Suprapubic skin (tissue), 4 donors: ENCODE data around the gene AIG1. TPM values are rescaled to one million over a fixed set of nuclear protein-coding genes. Genes with fewer than 3 reads are reported as not detected.
"Not testable (repeated sequence)": the region's sequence is repeated elsewhere in the genome, so short reads cannot be mapped to it uniquely, and the experiment has no call there.

Experiments used
- DNase-seq, 2 donors: peaks; one replicate each; pipeline ENCODE4 v3.0.0-alpha.2; 2019; ENCODE audit warnings: low spot score in 2 of 2
- H3K27ac ChIP-seq: fragments of 200-600 bp; sonication (generic); one replicate; pipeline ENCODE4 v1.5.1; 2019
- H3K27me3 ChIP-seq: fragments of 200-600 bp; sonication (generic); one replicate; pipeline ENCODE4 v1.5.1; 2019
- H3K36me3 ChIP-seq: fragments of 200-600 bp; sonication (generic); one replicate; pipeline ENCODE4 v1.5.1; 2019
- H3K4me1 ChIP-seq: fragments of 200-600 bp; sonication (generic); one replicate; pipeline ENCODE4 v1.5.1; 2019
- H3K4me3 ChIP-seq: fragments of 200-600 bp; sonication (generic); one replicate; pipeline ENCODE4 v1.5.1; 2019; ENCODE audit warnings: mild to moderate bottlenecking
- H3K9me3 ChIP-seq: fragments of 200-600 bp; sonication (generic); one replicate; pipeline ENCODE4 v1.5.1; 2019
- CTCF ChIP-seq, 2 donors: fragments of 200-600 bp in 1 of 2; fragments of 450-650 bp in 1 of 2; sonication (generic) in 1 of 2; IDR thresholded peaks; one replicate each; pipeline ENCODE4 v1.5.1; 2016 to 2019; ENCODE audit warnings: antibody characterized with exemption in 2 of 2, mild to moderate bottlenecking in 1 of 2, moderate library complexity in 1 of 2
- EP300 ChIP-seq: sonication (generic); formaldehyde crosslinking; IDR thresholded peaks from one replicate; pipeline ENCODE4 v1.6.1; 2017; ENCODE audit warnings: antibody characterized with exemption
- POLR2A ChIP-seq, 2 donors: fragments of 450-650 bp; IDR thresholded peaks; one replicate each; pipeline ENCODE4 v1.6.1; 2017; ENCODE audit warnings: antibody characterized with exemption in 2 of 2, mild to moderate bottlenecking in 2 of 2, moderate library complexity in 2 of 2
- POLR2AphosphoS5 ChIP-seq, 3 donors: sonication (generic); formaldehyde crosslinking; IDR thresholded peaks; one replicate each; pipeline ENCODE4 v1.6.1; 2017; ENCODE audit warnings: antibody characterized with exemption in 3 of 3
- WGBS: methylation state at CpG from one replicate; pipeline ENCODE4 v1.1.5; 2018; 5-methylcytosine and 5-hydroxymethylcytosine counted together
- total RNA-seq, 4 donors: library from RNA; depleted of rRNA; stranded (reverse); fragments of >200 nt; gene quantifications; one replicate each; pipeline ENCODE4 v1.1.0, GENCODE V29; 2016

AIG1 gene
- total RNA-seq, 4 donors from 2014 or later = 14.5 to 22.1 (median 19.7) TPM

GRCh38 chr6:143166247-143166695, 105.6 kb downstream of the AIG1 start:
- H3K27me3 ChIP-seq = no peaks in the 10 kb centered on the region
- H3K9me3 ChIP-seq = no peaks in the 10 kb centered on the region
- DNase-seq = no peak
- H3K36me3 ChIP-seq = peaks cover 8% of the 10 kb centered on the region
- H3K4me3 ChIP-seq = no peak overlapping the region
- H3K27ac ChIP-seq = no peak overlapping the region
- no peaks in the 10 kb centered on the region for H3K4me1 ChIP-seq
- WGBS = 94% methylated on average over 5 of the region's 5 CpGs
- TF ChIP-seq POLR2A (IDR thresholded peaks at IDR 0.05) = no peak
- TF ChIP-seq CTCF (IDR thresholded peaks at IDR 0.05) = no peak
- TF ChIP-seq POLR2AphosphoS5 (IDR thresholded peaks at IDR 0.05) = no peak
- TF ChIP-seq EP300 = no peak

- no peak for DNase-seq
- H3K27me3 ChIP-seq = no peaks in the 10 kb centered on the region
- H3K4me1 ChIP-seq = no peaks in the 10 kb centered on the region
- no peaks in the 10 kb centered on the region for H3K9me3 ChIP-seq
- H3K27ac ChIP-seq = no peak overlapping the region
- peaks cover 8% of the 10 kb centered on the region for H3K36me3 ChIP-seq
- WGBS = 84% methylated on average over 2 of the region's 2 CpGs
- TF ChIP-seq POLR2A (IDR thresholded peaks at IDR 0.05) (no peak), EP300 (no peak), POLR2AphosphoS5 (IDR thresholded peaks at IDR 0.05) (no peak), CTCF (IDR thresholded peaks at IDR 0.05) (no peak)
- no peak overlapping the region for H3K4me3 ChIP-seq
Measured at GRCh38 chr6:143167224-143167623, 106.5 kb downstream of the AIG1 start.

- not testable (repeated sequence) for DNase-seq, H3K4me3 ChIP-seq, H3K27ac ChIP-seq, H3K9me3 ChIP-seq, H3K36me3 ChIP-seq, H3K27me3 ChIP-seq, H3K4me1 ChIP-seq
- 98% methylated on average over 4 of the region's 4 CpGs for WGBS
Measured at GRCh38 chr6:143168396-143168816, 107.7 kb downstream of the AIG1 start.

- Histone ChIP-seq H3K9me3 (no peaks in the 10 kb centered on the region), H3K27ac (no peak overlapping the region), H3K27me3 (no peaks in the 10 kb centered on the region), H3K4me1 (no peaks in the 10 kb centered on the region), H3K4me3 (no peak overlapping the region), H3K36me3 (peaks cover 8% of the 10 kb centered on the region)
- no peak for DNase-seq
- TF ChIP-seq POLR2AphosphoS5 (IDR thresholded peaks at IDR 0.05) (no peak), CTCF (IDR thresholded peaks at IDR 0.05) (no peak)
Measured at GRCh38 chr6:143169440-143169839, 108.8 kb downstream of the AIG1 start.

- H3K27me3 ChIP-seq = no peaks in the 10 kb centered on the region
- H3K4me1 ChIP-seq = no peaks in the 10 kb centered on the region
- TF ChIP-seq EP300 (no peak), CTCF (IDR thresholded peaks at IDR 0.05) (no peak), POLR2A (IDR thresholded peaks at IDR 0.05) (no peak), POLR2AphosphoS5 (IDR thresholded peaks at IDR 0.05) (no peak)
- no peak overlapping the region for H3K4me3 ChIP-seq
- H3K27ac ChIP-seq = no peak overlapping the region
- H3K36me3 ChIP-seq = no peaks in the 10 kb centered on the region
- H3K9me3 ChIP-seq = no peaks in the 10 kb centered on the region
- DNase-seq = no peak
Measured at GRCh38 chr6:143174516-143174915, 113.8 kb downstream of the AIG1 start.

- DNase-seq = no peak
- TF ChIP-seq POLR2A (IDR thresholded peaks at IDR 0.05) (no peak), EP300 (no peak), POLR2AphosphoS5 (IDR thresholded peaks at IDR 0.05) (no peak), CTCF (IDR thresholded peaks at IDR 0.05) (no peak)
- Histone ChIP-seq H3K4me3 (no peak overlapping the region), H3K27me3 (no peaks in the 10 kb centered on the region), H3K9me3 (no peaks in the 10 kb centered on the region), H3K36me3 (no peaks in the 10 kb centered on the region), H3K4me1 (no peaks in the 10 kb centered on the region), H3K27ac (no peak overlapping the region)
- WGBS = 100% methylated on average over 1 of the region's 1 CpG
Measured at GRCh38 chr6:143174951-143175350, 114.3 kb downstream of the AIG1 start.
